ENCODE measurements around the gene TAX1BP3. TPM values are rescaled to one million over a fixed set of nuclear protein-coding genes. Genes with fewer than 3 reads are reported as not detected.

TAX1BP3 gene
- total and polyA plus RNA-seq, 9 donors, result 42.6 to 80.5 (median 61.5) TPM

Other genes with a start within 250 kb of the TAX1BP3 start
- gene OR1E2, start 234.7 kb downstream of the TAX1BP3 start, total RNA-seq, result not detected
- not detected for gene OR1E2, start 234.7 kb downstream of the TAX1BP3 start, polyA plus RNA-seq (ENCODE audit: insufficient read depth in 1 of 8, insufficient read length in 8 of 8, low replicate concordance in 1 of 8)
- gene SPATA22, start 196.8 kb downstream of the TAX1BP3 start, total RNA-seq, result 0.40 TPM
- 1 to 10 TPM in 1 of 8 donors, under 1 TPM in 7; 0.16 to 1.4 (median 0.32) TPM for gene SPATA22, start 196.8 kb downstream of the TAX1BP3 start, polyA plus RNA-seq (ENCODE audit: insufficient read depth in 1 of 8, insufficient read length in 8 of 8, low replicate concordance in 1 of 8)
- gene ASPA, start 192.6 kb downstream of the TAX1BP3 start, total RNA-seq, result 3.8 TPM
- 1 to 10 TPM; 1.0 to 4.4 (median 3.0) TPM for gene ASPA, start 192.6 kb downstream of the TAX1BP3 start, polyA plus RNA-seq (ENCODE audit: insufficient read depth in 1 of 8, insufficient read length in 8 of 8, low replicate concordance in 1 of 8)
- 1.2 TPM for gene TRPV3, start 110.8 kb downstream of the TAX1BP3 start, total RNA-seq
- gene TRPV3, start 110.8 kb downstream of the TAX1BP3 start, polyA plus RNA-seq (ENCODE audit: insufficient read depth in 1 of 8, insufficient read length in 8 of 8, low replicate concordance in 1 of 8), result 1 to 10 TPM in 6 of 8 donors, under 1 TPM in 2; 0.74 to 2.4 (median 1.6) TPM
- gene TRPV1, start 59.2 kb downstream of the TAX1BP3 start, total RNA-seq, result 3.6 TPM
- gene TRPV1, start 59.2 kb downstream of the TAX1BP3 start, polyA plus RNA-seq (ENCODE audit: insufficient read depth in 1 of 8, insufficient read length in 8 of 8, low replicate concordance in 1 of 8), result 1 to 10 TPM; 3.7 to 8.1 (median 5.8) TPM
- gene SHPK, start 32.3 kb downstream of the TAX1BP3 start, total RNA-seq, result 8.8 TPM
- 1 to 10 TPM; 6.3 to 9.3 (median 7.5) TPM for gene SHPK, start 32.3 kb downstream of the TAX1BP3 start, polyA plus RNA-seq (ENCODE audit: insufficient read depth in 1 of 8, insufficient read length in 8 of 8, low replicate concordance in 1 of 8)
- gene CTNS, start 31.8 kb downstream of the TAX1BP3 start, total RNA-seq, result 7.2 TPM
- gene CTNS, start 31.8 kb downstream of the TAX1BP3 start, polyA plus RNA-seq (ENCODE audit: insufficient read depth in 1 of 8, insufficient read length in 8 of 8, low replicate concordance in 1 of 8), result 10 to 100 TPM in 1 of 8 donors, 1 to 10 TPM in 7; 7.3 to 10.1 (median 8.5) TPM
- 16.8 TPM for gene EMC6, start 234 bp upstream of the TAX1BP3 start, total RNA-seq
- gene EMC6, start 234 bp upstream of the TAX1BP3 start, polyA plus RNA-seq (ENCODE audit: insufficient read depth in 1 of 8, insufficient read length in 8 of 8, low replicate concordance in 1 of 8), result 10 to 100 TPM; 32.5 to 47.1 (median 38.5) TPM
- 18.7 TPM for gene P2RX5, start 27.6 kb upstream of the TAX1BP3 start, total RNA-seq
- gene P2RX5, start 27.6 kb upstream of the TAX1BP3 start, polyA plus RNA-seq (ENCODE audit: insufficient read depth in 1 of 8, insufficient read length in 8 of 8, low replicate concordance in 1 of 8), result 10 to 100 TPM; 19.9 to 35.6 (median 24.6) TPM
- 4.3 TPM for gene HASPIN, start 55.3 kb upstream of the TAX1BP3 start, total RNA-seq
- 1 to 10 TPM; 4.1 to 7.4 (median 5.6) TPM for gene HASPIN, start 55.3 kb upstream of the TAX1BP3 start, polyA plus RNA-seq (ENCODE audit: insufficient read depth in 1 of 8, insufficient read length in 8 of 8, low replicate concordance in 1 of 8)
- 28.8 TPM for gene ITGAE, start 132.6 kb upstream of the TAX1BP3 start, total RNA-seq
- 10 to 100 TPM; 29.2 to 34.4 (median 32.3) TPM for gene ITGAE, start 132.6 kb upstream of the TAX1BP3 start, polyA plus RNA-seq (ENCODE audit: insufficient read depth in 1 of 8, insufficient read length in 8 of 8, low replicate concordance in 1 of 8)
- 33.4 TPM for gene NCBP3, start 177.7 kb upstream of the TAX1BP3 start, total RNA-seq
- gene NCBP3, start 177.7 kb upstream of the TAX1BP3 start, polyA plus RNA-seq (ENCODE audit: insufficient read depth in 1 of 8, insufficient read length in 8 of 8, low replicate concordance in 1 of 8), result 10 to 100 TPM; 48.0 to 68.9 (median 58.2) TPM
- 6.3 TPM for gene CAMKK1, start 224.5 kb upstream of the TAX1BP3 start, total RNA-seq
- 1 to 10 TPM; 5.9 to 9.5 (median 7.7) TPM for gene CAMKK1, start 224.5 kb upstream of the TAX1BP3 start, polyA plus RNA-seq (ENCODE audit: insufficient read depth in 1 of 8, insufficient read length in 8 of 8, low replicate concordance in 1 of 8)
- gene P2RX1, start 247.9 kb upstream of the TAX1BP3 start, total RNA-seq, result 2.1 TPM
- 1 to 10 TPM; 2.4 to 8.6 (median 3.0) TPM for gene P2RX1, start 247.9 kb upstream of the TAX1BP3 start, polyA plus RNA-seq (ENCODE audit: insufficient read depth in 1 of 8, insufficient read length in 8 of 8, low replicate concordance in 1 of 8)

All from muscle of leg (tissue), 9 donors.